Esophagus muscularis mucosa (tissue), 3 donors: ENCODE results near the gene MINDY1.
A peak's percentile ranks its signal among the peaks of the same experiment; 100 is the strongest.

Source experiments
- CTCF ChIP-seq, 3 experiments: fragments of 200-600 bp in 2 of 3; fragments of 450-650 bp in 1 of 3; sonication (generic) in 2 of 3; IDR thresholded peaks; one replicate each; pipeline ENCODE4 v1.5.1; 2017 to 2019; ENCODE audit warnings: antibody characterized with exemption in 3 of 3, mild to moderate bottlenecking in 2 of 3, moderate library complexity in 1 of 3
- POLR2A ChIP-seq: fragments of 450-650 bp; IDR thresholded peaks from one replicate; pipeline ENCODE4 v1.6.1; 2017; ENCODE audit warnings: antibody characterized with exemption, moderate library complexity, mild to moderate bottlenecking, low read depth

- TF ChIP-seq POLR2A (no peak), CTCF (IDR thresholded peaks at IDR 0.05) (peak in 2 of 3 experiments; percentile 44 to 53)
These were observed 41.9 kb upstream of the MINDY1 start for GRCh38 chr1:151048645-151049032.
